Astrocyte (in vitro differentiated cells and primary cell): ENCODE results near the gene ITLN2. TPM values are rescaled to one million over a fixed set of nuclear protein-coding genes. Genes with fewer than 3 reads are reported as not detected.
"Not testable (repeated sequence)": the region's sequence is repeated elsewhere in the genome, so short reads cannot be mapped to it uniquely, and the experiment has no call there.

ENCODE experiments used
- DNase-seq: peaks from one replicate; pipeline ENCODE4 v3.0.0-alpha.2; 2010; ENCODE audit warnings: low read depth
- FAIRE-seq: peaks from 2 replicates; lab custom pipeline; 2011; peaks lifted over from hg19 to GRCh38; lab: Jason Lieb, UNC
- H2AFZ ChIP-seq: 2 replicates; pipeline ENCODE4 v1.6.0; 2012; ENCODE audit warnings: low read depth, low read length, inconsistent platforms
- H3K27ac ChIP-seq: 2 replicates; pipeline ENCODE4 v1.5.1; 2011; ENCODE audit warnings: low read depth, low read length, inconsistent platforms
- H3K27me3 ChIP-seq: 2 replicates; pipeline ENCODE4 v1.6.0; 2011; ENCODE audit warnings: low read length, inconsistent platforms; ENCODE audit not compliant: insufficient read depth
- H3K36me3 ChIP-seq: 2 replicates; pipeline ENCODE4 v1.5.1; 2011; ENCODE audit warnings: low read length, inconsistent platforms; ENCODE audit not compliant: insufficient read depth
- H3K4me1 ChIP-seq: 2 replicates; pipeline ENCODE4 v1.5.1; 2011; ENCODE audit warnings: low read length, inconsistent platforms; ENCODE audit not compliant: insufficient read depth
- H3K4me2 ChIP-seq: 2 replicates; pipeline ENCODE4 v1.6.0; 2012; ENCODE audit warnings: low read length, inconsistent platforms
- H3K4me3 ChIP-seq: 2 replicates; pipeline ENCODE4 v1.5.1; 2011; ENCODE audit warnings: low read depth, mild to moderate bottlenecking, low read length, inconsistent platforms; ENCODE audit not compliant: insufficient read depth
- H3K79me2 ChIP-seq: 2 replicates; pipeline ENCODE4 v1.6.0; 2012; ENCODE audit warnings: mild to moderate bottlenecking, low read length, inconsistent platforms; ENCODE audit not compliant: insufficient read depth
- H3K9ac ChIP-seq: 2 replicates; pipeline ENCODE4 v1.6.0; 2012; ENCODE audit warnings: mild to moderate bottlenecking, low read length, inconsistent platforms
- H3K9me3 ChIP-seq: 2 replicates; pipeline ENCODE4 v1.5.1; 2012; ENCODE audit warnings: low read depth, mild to moderate bottlenecking, low read length, inconsistent platforms; ENCODE audit not compliant: insufficient read depth
- H4K20me1 ChIP-seq: 2 replicates; pipeline ENCODE4 v1.6.0; 2012; ENCODE audit warnings: low read length, inconsistent platforms; ENCODE audit not compliant: insufficient read depth
- H3K27ac Mint-ChIP-seq: one replicate; pipeline ENCODE4 v1.8.0; 2021; ENCODE audit warnings: mild to moderate bottlenecking, mixed read lengths; ENCODE audit not compliant: unreplicated experiment
- H3K27me3 Mint-ChIP-seq: one replicate; pipeline ENCODE4 v1.8.0; 2021; ENCODE audit warnings: low read depth, mixed read lengths; ENCODE audit not compliant: unreplicated experiment
- H3K36me3 Mint-ChIP-seq: one replicate; pipeline ENCODE4 v1.8.0; 2021; ENCODE audit warnings: low read depth, mixed read lengths; ENCODE audit not compliant: unreplicated experiment
- H3K4me1 Mint-ChIP-seq: one replicate; pipeline ENCODE4 v1.8.0; 2021; ENCODE audit warnings: low read depth, mixed read lengths; ENCODE audit not compliant: unreplicated experiment
- H3K4me3 Mint-ChIP-seq: one replicate; pipeline ENCODE4 v1.8.0; 2021; ENCODE audit warnings: mild to moderate bottlenecking, moderate library complexity, mixed read lengths; ENCODE audit not compliant: unreplicated experiment
- H3K9me3 Mint-ChIP-seq: one replicate; pipeline ENCODE4 v1.8.0; 2021; ENCODE audit warnings: mild to moderate bottlenecking, mixed read lengths; ENCODE audit not compliant: unreplicated experiment
- EZH2 ChIP-seq: IDR thresholded peaks from 2 replicates; pipeline ENCODE4 v1.6.1; 2012; ENCODE audit warnings: mild to moderate bottlenecking, low read length, inconsistent platforms; ENCODE audit not compliant: insufficient read depth
- total RNA-seq: library from RNA; stranded (reverse); gene quantifications from 2 replicates; pipeline ENCODE4 v1.2.1, GENCODE V29; 2021
- TF ChIP-seq, protein P1 (sequence below): IDR thresholded peaks from 2 replicates; pipeline ENCODE4 v1.5.1; 2011; ENCODE audit warnings: low read depth, mild to moderate bottlenecking, inconsistent platforms, low read length, moderate library complexity; ENCODE audit not compliant: insufficient read depth

The ITLN2 gene
- total RNA-seq, 1 donor from 2014 or later, result not detected

GRCh38 chr1:160916666-160917065, 37.9 kb downstream of the ITLN2 start:
- H4K20me1 ChIP-seq, result no peaks in the 10 kb centered on the region
- no peak overlapping the region for H3K4me2 ChIP-seq
- DNase-seq, result no peak
- no peak for FAIRE-seq
- H3K79me2 ChIP-seq, result no peaks in the 10 kb centered on the region
- H3K27ac ChIP-seq, result no peak overlapping the region
- Mint-ChIP-seq H3K4me1 (peaks cover 6% of the 10 kb centered on the region), H3K9me3 (peaks cover 5% of the 10 kb centered on the region), H3K27me3 (peaks cover 6% of the 10 kb centered on the region), H3K27ac (no peak overlapping the region), H3K36me3 (no peaks in the 10 kb centered on the region), H3K4me3 (no peak overlapping the region)
- no peaks in the 10 kb centered on the region for H3K36me3 ChIP-seq
- H3K9me3 ChIP-seq, result no peaks in the 10 kb centered on the region
- H3K27me3 ChIP-seq, result no peaks in the 10 kb centered on the region
- H3K4me3 ChIP-seq, result no peak overlapping the region
- H3K9ac ChIP-seq, result no peak overlapping the region
- TF ChIP-seq EZH2, result no peak
- TF ChIP-seq, protein P1, sequence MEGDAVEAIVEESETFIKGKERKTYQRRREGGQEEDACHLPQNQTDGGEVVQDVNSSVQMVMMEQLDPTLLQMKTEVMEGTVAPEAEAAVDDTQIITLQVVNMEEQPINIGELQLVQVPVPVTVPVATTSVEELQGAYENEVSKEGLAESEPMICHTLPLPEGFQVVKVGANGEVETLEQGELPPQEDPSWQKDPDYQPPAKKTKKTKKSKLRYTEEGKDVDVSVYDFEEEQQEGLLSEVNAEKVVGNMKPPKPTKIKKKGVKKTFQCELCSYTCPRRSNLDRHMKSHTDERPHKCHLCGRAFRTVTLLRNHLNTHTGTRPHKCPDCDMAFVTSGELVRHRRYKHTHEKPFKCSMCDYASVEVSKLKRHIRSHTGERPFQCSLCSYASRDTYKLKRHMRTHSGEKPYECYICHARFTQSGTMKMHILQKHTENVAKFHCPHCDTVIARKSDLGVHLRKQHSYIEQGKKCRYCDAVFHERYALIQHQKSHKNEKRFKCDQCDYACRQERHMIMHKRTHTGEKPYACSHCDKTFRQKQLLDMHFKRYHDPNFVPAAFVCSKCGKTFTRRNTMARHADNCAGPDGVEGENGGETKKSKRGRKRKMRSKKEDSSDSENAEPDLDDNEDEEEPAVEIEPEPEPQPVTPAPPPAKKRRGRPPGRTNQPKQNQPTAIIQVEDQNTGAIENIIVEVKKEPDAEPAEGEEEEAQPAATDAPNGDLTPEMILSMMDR, result no peak
- H2AFZ ChIP-seq, result no peak overlapping the region
- H3K4me1 ChIP-seq, result no peaks in the 10 kb centered on the region

- H4K20me1 ChIP-seq, H3K4me3 Mint-ChIP-seq, H3K4me3 ChIP-seq, DNase-seq, H3K36me3 Mint-ChIP-seq, H3K27me3 Mint-ChIP-seq, H3K27me3 ChIP-seq, H3K27ac ChIP-seq, H3K9me3 Mint-ChIP-seq, H3K4me1 ChIP-seq, H3K27ac Mint-ChIP-seq, H2AFZ ChIP-seq, H3K79me2 ChIP-seq, FAIRE-seq, H3K9ac ChIP-seq, H3K36me3 ChIP-seq, H3K4me1 Mint-ChIP-seq, H3K4me2 ChIP-seq, H3K9me3 ChIP-seq: not testable (repeated sequence)
Observed at GRCh38 chr1:160913229-160913628, 41.4 kb downstream of the ITLN2 start.

- Mint-ChIP-seq H3K4me1 (peaks cover 10% of the 10 kb centered on the region), H3K4me3 (no peak overlapping the region), H3K27ac (no peak overlapping the region), H3K9me3 (no peaks in the 10 kb centered on the region), H3K27me3 (peaks cover 6% of the 10 kb centered on the region), H3K36me3 (no peaks in the 10 kb centered on the region)
- Histone ChIP-seq H2AFZ (no peak overlapping the region), H3K4me1 (no peaks in the 10 kb centered on the region), H3K27ac (no peak overlapping the region), H3K79me2 (no peaks in the 10 kb centered on the region), H3K36me3 (no peaks in the 10 kb centered on the region), H4K20me1 (no peaks in the 10 kb centered on the region), H3K4me2 (no peak overlapping the region), H3K9me3 (no peaks in the 10 kb centered on the region), H3K27me3 (no peaks in the 10 kb centered on the region), H3K4me3 (no peak overlapping the region), H3K9ac (no peak overlapping the region)
- FAIRE-seq, result no peak
- no peak for TF ChIP-seq EZH2
- TF ChIP-seq, protein P1, result no peak
- no peak for DNase-seq
Observed at GRCh38 chr1:160911925-160912324, 42.7 kb downstream of the ITLN2 start.
